HG03575 (cell line): ENCODE data around the gene PRDM16.
"Not testable (repeated sequence)": the region's sequence is repeated elsewhere in the genome, so short reads cannot be mapped to it uniquely, and the experiment has no call there.

Experiments
- ATAC-seq: cut with Tn5 transposase; IDR thresholded peaks from one replicate; pipeline ENCODE4 v1.9.1; 2021; ENCODE audit not compliant: unreplicated experiment, insufficient number of reproducible peaks, low FRiP score; ENCODE audit errors: extremely low read depth

The PRDM16 gene

DNA sequence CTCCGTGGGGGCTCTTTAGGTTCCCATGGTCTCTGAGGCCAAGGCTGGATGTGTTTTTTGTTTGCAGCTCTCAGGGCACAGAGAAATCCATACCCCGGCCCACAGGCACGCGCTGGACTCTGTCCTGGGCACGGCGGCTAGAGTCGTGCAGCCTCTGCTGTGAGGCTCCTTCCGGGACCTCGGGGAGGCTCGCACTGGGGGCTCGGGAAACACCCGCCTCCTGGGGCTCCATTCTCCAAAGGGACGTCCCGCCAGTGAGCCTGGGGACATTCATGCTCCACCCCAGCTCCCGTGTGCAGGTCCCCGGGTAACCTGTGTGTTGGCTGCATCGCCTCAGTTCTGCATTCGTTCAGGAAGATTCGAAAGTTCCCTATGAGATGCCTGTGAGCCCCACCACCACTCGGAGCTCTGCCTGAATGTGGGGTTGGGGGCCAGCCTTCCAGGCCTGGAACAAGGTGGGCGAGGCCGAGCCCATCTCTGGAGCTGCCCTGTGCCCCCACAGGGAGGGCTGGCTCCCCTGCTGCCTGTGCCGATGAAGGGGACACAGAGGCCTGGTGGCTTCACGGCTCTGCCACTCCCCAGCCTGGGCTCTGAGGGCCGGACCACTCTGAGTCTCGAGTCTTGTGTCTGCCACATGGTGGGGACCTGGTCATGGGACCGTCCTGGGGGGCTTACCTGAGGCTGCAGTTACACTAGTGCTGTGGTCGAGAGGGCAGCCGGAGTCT is 203.5 kb downstream of the PRDM16 start:
- no peak for ATAC-seq

DNA sequence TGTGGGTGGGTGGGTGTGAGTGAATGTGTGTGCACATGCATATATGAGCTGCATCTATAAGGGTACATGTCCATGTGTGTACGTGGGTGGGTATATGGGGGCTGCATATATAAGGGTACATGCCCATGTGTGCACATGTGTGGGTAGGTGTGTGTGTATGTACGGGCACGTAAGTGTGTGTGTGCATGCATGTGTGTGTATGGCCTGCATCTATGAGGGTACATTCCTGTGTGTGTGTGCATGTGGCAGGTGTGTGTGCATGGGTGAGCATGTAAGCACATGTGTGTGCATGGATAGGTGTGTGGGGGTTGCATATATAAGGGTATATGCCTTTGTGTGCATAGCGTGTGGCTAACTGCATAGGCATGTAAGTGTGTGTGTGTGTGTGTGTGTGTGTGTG is 204.4 kb downstream of the PRDM16 start:
- no peak for ATAC-seq

DNA sequence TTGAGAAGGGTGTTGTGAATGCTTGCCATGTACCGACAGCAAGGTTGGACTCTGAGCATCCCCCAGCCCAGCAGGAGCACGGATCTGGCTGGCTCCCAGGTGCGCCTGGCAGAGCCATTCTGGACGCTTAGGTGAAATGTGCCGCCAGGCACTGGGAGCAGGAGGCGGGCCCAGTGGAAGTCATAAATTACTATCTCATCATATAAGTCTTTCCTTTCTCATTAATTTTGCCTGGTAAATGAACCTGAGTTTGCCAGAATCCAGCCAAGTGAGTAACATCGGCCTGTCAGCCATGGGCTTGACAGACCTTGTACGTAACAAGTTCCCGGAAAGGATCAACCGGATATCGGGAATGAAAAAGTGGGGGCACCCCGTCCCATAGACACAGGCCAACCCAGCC is 206.0 kb downstream of the PRDM16 start:
- ATAC-seq = no peak

- ATAC-seq = no peak
Observed at GRCh38 chr1:3275471-3276340, 206.7 kb downstream of the PRDM16 start.

DNA sequence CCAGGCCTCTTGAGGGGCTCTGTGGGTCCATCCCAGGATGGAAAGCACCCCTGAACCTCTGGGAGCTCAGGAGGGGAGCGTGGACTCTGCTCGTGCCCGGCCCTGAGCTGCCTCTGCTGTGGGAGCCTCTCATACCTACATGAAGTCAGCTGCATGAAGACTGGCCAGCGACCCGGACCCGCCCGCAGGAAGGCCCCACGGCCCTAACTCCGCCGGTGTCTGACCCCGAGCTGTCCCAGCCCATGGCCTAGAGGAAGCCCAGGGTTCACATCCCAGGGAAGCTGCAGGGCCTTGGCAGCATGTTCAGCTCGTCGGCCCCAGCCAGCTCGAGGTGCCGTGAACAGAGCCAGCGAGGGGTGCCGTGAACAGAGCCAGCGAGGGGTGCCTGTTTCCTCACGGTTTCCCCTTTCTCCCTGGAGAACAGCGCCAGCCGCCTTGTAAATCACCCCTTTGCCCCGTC is 207.4 kb downstream of the PRDM16 start:
- no peak for ATAC-seq

GRCh38 chr1:3277011-3277471 is 208.0 kb downstream of the PRDM16 start:
- no peak for ATAC-seq

DNA sequence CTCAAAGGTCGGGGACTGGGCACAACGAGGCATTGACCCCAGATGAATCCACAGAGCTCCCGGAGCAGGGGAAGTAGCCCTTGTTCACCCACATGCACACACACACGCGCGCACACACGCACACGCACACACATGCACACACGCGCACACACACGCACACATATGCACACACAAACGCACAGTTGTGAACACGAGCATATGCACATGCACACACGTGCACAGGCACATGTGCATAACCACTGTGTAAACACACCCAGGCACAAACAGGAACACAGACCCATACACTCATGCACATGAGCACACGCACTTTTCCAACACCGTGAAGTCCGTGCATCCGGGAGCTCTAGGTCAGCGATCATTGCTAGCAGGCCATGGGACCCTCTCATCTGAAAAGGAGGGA is 208.6 kb downstream of the PRDM16 start:
- ATAC-seq = no peak

GRCh38 chr1:3278416-3279181 is 209.6 kb downstream of the PRDM16 start:
- ATAC-seq = no peak

- no peak for ATAC-seq
Observed at GRCh38 chr1:3279182-3279470, 210.1 kb downstream of the PRDM16 start.

- no peak for ATAC-seq
Observed at GRCh38 chr1:3281735-3282134, 212.7 kb downstream of the PRDM16 start.

- ATAC-seq = no peak
Observed at GRCh38 chr1:3282186-3282585, 213.2 kb downstream of the PRDM16 start.

GRCh38 chr1:3282656-3283430 is 213.8 kb downstream of the PRDM16 start:
- no peak for ATAC-seq

GRCh38 chr1:3283849-3284248 is 214.8 kb downstream of the PRDM16 start:
- no peak for ATAC-seq

DNA sequence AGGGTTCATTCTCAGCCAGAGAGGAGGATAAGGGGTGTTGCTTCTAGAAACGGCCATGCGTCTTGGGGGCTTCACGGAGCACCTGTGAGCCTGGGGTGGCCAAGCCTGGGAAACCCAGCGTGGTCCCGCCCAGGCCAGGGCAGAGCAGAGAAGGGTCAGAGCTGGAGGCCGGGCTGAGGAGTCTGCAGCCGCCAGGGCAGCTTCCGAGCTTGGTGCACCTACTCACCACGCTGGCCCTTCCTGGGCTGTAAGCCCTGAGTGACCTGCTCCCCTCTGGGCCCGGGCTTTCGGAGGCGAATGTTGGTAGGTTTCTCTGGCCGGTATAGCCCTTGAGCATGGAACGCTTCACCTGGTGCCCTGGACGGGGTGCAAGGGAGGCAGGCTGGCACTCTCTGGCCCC is 215.7 kb downstream of the PRDM16 start:
- ATAC-seq = no peak

- ATAC-seq = no peak
Observed at GRCh38 chr1:3285106-3285740, 216.2 kb downstream of the PRDM16 start.

DNA sequence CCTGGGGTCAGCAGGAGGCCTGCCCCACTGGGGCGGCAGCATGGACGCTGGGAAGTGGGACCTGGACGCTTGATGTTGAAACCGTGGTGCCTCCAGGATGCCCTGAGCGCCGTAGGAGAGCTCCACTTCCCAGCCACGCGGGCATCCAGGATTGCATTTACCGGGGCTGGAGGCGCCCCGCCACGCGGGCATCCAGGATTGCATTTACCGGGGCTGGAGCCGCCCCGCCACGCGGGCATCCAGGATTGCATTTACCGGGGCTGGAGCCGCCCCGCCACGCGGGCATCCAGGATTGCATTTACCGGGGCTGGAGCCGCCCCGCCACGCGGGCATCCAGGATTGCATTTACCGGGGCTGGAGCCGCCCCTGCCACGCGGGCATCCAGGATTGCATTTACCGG is 218.1 kb downstream of the PRDM16 start:
- ATAC-seq = not testable (repeated sequence)

DNA sequence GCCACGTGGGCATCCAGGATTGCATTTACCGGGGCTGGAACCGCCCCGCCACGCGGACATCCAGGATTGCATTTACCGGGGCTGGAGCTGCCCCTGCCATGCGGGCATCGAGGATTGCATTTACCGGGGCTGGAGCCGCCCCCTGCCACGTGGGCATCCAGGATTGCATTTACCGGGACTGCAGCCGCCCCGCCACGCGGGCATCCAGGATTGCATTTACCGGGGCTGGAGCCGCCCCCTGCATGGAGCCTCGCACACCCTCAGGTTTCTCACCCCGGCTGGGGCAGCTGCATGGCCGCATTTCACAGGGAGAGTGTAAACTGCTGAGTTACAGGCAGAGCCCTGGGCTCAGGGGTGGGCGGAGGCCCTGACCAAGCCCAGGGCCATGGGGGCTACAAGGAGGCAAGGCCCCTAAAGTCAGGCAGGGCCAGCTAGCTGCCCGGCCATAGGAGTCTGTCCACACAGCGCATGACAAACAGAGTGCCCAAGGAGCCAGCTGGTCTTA is 218.7 kb downstream of the PRDM16 start:
- no peak for ATAC-seq

DNA sequence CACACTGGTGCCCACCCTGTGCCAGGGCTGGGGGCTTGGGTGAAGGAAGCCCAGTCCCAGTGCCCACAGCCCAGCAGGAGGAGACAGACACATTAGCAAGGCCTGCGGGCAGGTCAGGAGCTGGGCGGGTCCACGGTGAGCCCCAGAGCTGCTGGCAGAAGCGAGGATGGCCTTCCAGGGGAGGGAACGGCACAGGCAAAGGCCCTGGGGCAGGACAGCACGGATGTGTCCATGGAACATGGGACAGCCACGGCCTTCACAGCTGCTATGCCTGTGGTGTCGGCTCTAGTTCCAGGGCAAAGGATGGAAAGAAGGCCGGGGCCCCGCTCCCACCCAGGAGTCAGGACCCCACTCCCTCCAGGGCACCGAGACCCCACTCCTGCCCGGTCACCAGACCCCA is 220.5 kb downstream of the PRDM16 start:
- no peak for ATAC-seq
